GM12878 (cell line): Measurements from ENCODE around the gene SUGP2. TPM values are rescaled to one million over a fixed set of nuclear protein-coding genes. Genes with fewer than 3 reads are reported as not detected.

Source experiments
- ATAC-seq: fragments of 200-7000 bp; cut with Tn5 transposase; 3 replicates; pipeline ENCODE4 v1.9.1; 2020; ENCODE audit warnings: mild to moderate bottlenecking, moderate library complexity
- BruUV-seq: library from RNA; stranded (reverse); fragments of 400-500 nt; replicated peaks from 2 replicates; lab custom pipeline; 2021; lab: Mats Ljungman, UMichigan
- CTCF ChIA-PET: fragments of 300-600 bp; sonication (Branson Sonifier 250); formaldehyde crosslinking; extraction: SDS; loops from one replicate; lab custom pipeline; 2021; ENCODE audit warnings: inconsistent platforms; lab: Yijun Ruan, JAX
- POLR2A ChIA-PET: fragments of 350-600 bp; formaldehyde crosslinking; extraction: SDS; loops from one replicate; lab custom pipeline; 2021; ENCODE audit warnings: inconsistent platforms; lab: Charles Lee
- RAD21 ChIA-PET: fragments of 300-600 bp; sonication (Branson Sonifier 250); formaldehyde crosslinking; loops from one replicate; lab custom pipeline; 2023; ENCODE audit warnings: antibody characterized with exemption; ENCODE audit not compliant: unreplicated experiment; lab: Charles Lee
- SMC1A ChIA-PET: fragments of 300-600 bp; sonication (Branson Sonifier 250); formaldehyde crosslinking; loops from one replicate; lab custom pipeline; 2023; ENCODE audit not compliant: unreplicated experiment, uncharacterized antibody; lab: Charles Lee
- DNase-seq: peaks from one replicate; pipeline ENCODE4 v3.0.0-alpha.2; 2011; ENCODE audit warnings: low read depth, low spot score
- FAIRE-seq: peaks from 3 replicates; lab custom pipeline; 2011; peaks lifted over from hg19 to GRCh38; lab: Jason Lieb, UNC
- H2AFZ ChIP-seq: 2 replicates; pipeline ENCODE4 v1.6.0; 2011; ENCODE audit warnings: low read depth, low read length, control low read depth; ENCODE audit not compliant: control insufficient read depth
- H3K27ac ChIP-seq: 2 replicates; pipeline ENCODE4 v1.5.1; 2011; ENCODE audit warnings: control low read depth; ENCODE audit not compliant: control insufficient read depth, insufficient read depth
- H3K27me3 ChIP-seq, 2 experiments: replicated peaks in 1 of 2; 2 replicates each; pipeline versions ENCODE4 v1.6.0 to v1.6.1; 2011; ENCODE audit warnings: low read length in 1 of 2; ENCODE audit not compliant: control insufficient read depth in 2 of 2, insufficient read depth in 2 of 2
- H3K36me3 ChIP-seq, 2 experiments: 2 replicates each; pipeline ENCODE4 v1.5.1; 2011; ENCODE audit warnings: low read length in 1 of 2; ENCODE audit not compliant: control insufficient read depth in 2 of 2, insufficient read depth in 2 of 2
- H3K4me1 ChIP-seq: 2 replicates; pipeline ENCODE4 v1.6.1; 2011; ENCODE audit warnings: mild to moderate bottlenecking, low read length, moderate library complexity, mixed read lengths; ENCODE audit not compliant: control insufficient read depth, insufficient read depth
- H3K4me2 ChIP-seq: 2 replicates; pipeline ENCODE4 v1.6.0; 2011; ENCODE audit warnings: control low read depth; ENCODE audit not compliant: control insufficient read depth, insufficient read depth
- H3K4me3 ChIP-seq: fragments of 200-600 bp; sonication (generic); 2 replicates; pipeline ENCODE4 v1.5.1; 2016
- H3K79me2 ChIP-seq: 2 replicates; pipeline ENCODE4 v1.6.0; 2011; ENCODE audit warnings: low read length; ENCODE audit not compliant: control insufficient read depth, insufficient read depth
- H3K9ac ChIP-seq: 2 replicates; pipeline ENCODE4 v1.8.0; 2011; ENCODE audit warnings: low read length, control low read depth, mixed read lengths; ENCODE audit not compliant: control insufficient read depth, insufficient read depth
- H3K9me3 ChIP-seq: replicated peaks from 3 replicates; pipeline ENCODE4 v1.5.1; 2011; ENCODE audit warnings: mild to moderate bottlenecking, low read length; ENCODE audit not compliant: control insufficient read depth, insufficient read depth
- H4K20me1 ChIP-seq: 2 replicates; pipeline ENCODE4 v1.6.0; 2011; ENCODE audit not compliant: control insufficient read depth, insufficient read depth
- HDGF ChIP-seq: fragments of 450-650 bp; IDR thresholded peaks from 2 replicates; pipeline ENCODE4 v1.6.1; 2016; ENCODE audit warnings: antibody characterized with exemption
- KLF5 ChIP-seq: fragments of 450-650 bp; IDR thresholded peaks from 2 replicates; pipeline ENCODE4 v1.6.1; 2014; ENCODE audit warnings: mild to moderate bottlenecking; ENCODE audit not compliant: partially characterized antibody
- LARP7 ChIP-seq: fragments of 450-650 bp; IDR thresholded peaks from 2 replicates; pipeline ENCODE4 v1.6.1; 2017; ENCODE audit warnings: mild to moderate bottlenecking
- PAX5 ChIP-seq: IDR thresholded peaks from 2 replicates; pipeline ENCODE4 v1.6.1; 2011; ENCODE audit warnings: low read depth, low read length, borderline replicate concordance
- RFX5 ChIP-seq: IDR thresholded peaks from 2 replicates; pipeline ENCODE4 v1.6.1; 2011; ENCODE audit warnings: low read depth, low read length, improper control_type of control experiment
- WGBS: methylation state at CpG from one replicate; pipeline ENCODE4 v1.1.6; 2016; ENCODE audit warnings: low lambda C conversion rate; ENCODE audit not compliant: insufficient replicate concordance, insufficient coverage; ENCODE audit errors: missing lambda C conversion rate; 5-methylcytosine and 5-hydroxymethylcytosine counted together
- in situ Hi-C: fragments of 300-500 bp; cut with MboI; formaldehyde crosslinking; loops from 9 replicates; pipeline ENCODE4 v1.14.3; 2018; ENCODE audit warnings: mixed read lengths
- intact Hi-C: fragments of 100-400 bp; cut with micrococcal nuclease; formaldehyde crosslinking; loops from one replicate; pipeline ENCODE4 v1.14.2; 2022; ENCODE audit not compliant: unreplicated experiment
- polyA plus RNA-seq, 11 experiments: library from polyadenylated mRNA; depleted of rRNA in 4 of 11; unstranded in 6 of 11; stranded (reverse) in 5 of 11; fragments of >200 nt; fragmentation: Nextera tagmentation in 4 of 11; fragmentation: Illumina TruSeq in 1 of 11; extraction: Ambion mirVana in 4 of 11; extraction: Trizol in 1 of 11; gene quantifications; 1 replicate in 1 of 11; 2 replicates in 10 of 11; pipeline versions ENCODE4 v1.2.1 to v1.2.3, GENCODE V29; 2011 to 2016; ENCODE audit warnings: inconsistent platforms in 2 of 11, missing spikeins in 2 of 11, low read depth in 1 of 11
- total RNA-seq, 4 experiments: library from RNA; depleted of rRNA in 3 of 4; stranded (reverse); fragments of >200 nt in 3 of 4; fragmentation: Illumina TruSeq in 1 of 4; extraction: Trizol in 1 of 4; gene quantifications; 2 replicates each; pipeline versions ENCODE4 v1.2.1 to v1.2.3, GENCODE V29; 2013 to 2021
- TF ChIP-seq, protein P1 (sequence below): fragments of 450-650 bp; IDR thresholded peaks from 2 replicates; pipeline ENCODE4 v1.6.1; 2017; ENCODE audit warnings: mild to moderate bottlenecking, moderate library complexity
- TF ChIP-seq, protein P2 (sequence below): IDR thresholded peaks from 2 replicates; pipeline ENCODE4 v1.6.1; 2011; ENCODE audit warnings: borderline replicate concordance, low read depth, mild to moderate bottlenecking, moderate library complexity, low read length; ENCODE audit not compliant: insufficient read depth, poor library complexity, severe bottlenecking
- TF ChIP-seq, protein P3 (sequence below): IDR thresholded peaks from 2 replicates; pipeline ENCODE4 v1.6.1; 2012; ENCODE audit warnings: low read depth, low read length, improper control_type of control experiment

SUGP2 gene
- total and polyA plus RNA-seq, 10 of the 15 experiments (the other 5 are each of a cell fraction or from before 2014, with no cell fraction given) = 15.0 to 120 (median 57.2) TPM

DNA sequence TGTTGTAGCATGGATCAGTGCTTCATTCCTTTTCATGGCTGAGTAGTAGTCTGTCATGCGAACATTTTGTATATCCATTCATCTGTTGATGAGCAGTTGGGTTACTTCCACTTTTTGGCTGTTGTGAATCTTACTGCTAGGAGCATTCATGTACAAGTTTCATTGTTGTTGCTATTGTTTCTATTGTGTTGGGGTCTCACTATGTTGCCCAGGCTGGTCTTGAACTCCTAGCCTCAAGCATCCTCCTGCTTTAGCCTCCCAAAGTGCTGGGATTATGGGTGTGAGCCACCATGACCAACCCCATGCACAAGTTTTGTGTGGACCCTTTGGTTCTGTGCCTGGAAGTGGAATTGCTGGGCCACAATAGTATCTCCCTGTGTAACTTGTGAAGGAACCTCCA is 46.3 kb upstream of the SUGP2 start (continued):
- TF ChIP-seq, protein P1, sequence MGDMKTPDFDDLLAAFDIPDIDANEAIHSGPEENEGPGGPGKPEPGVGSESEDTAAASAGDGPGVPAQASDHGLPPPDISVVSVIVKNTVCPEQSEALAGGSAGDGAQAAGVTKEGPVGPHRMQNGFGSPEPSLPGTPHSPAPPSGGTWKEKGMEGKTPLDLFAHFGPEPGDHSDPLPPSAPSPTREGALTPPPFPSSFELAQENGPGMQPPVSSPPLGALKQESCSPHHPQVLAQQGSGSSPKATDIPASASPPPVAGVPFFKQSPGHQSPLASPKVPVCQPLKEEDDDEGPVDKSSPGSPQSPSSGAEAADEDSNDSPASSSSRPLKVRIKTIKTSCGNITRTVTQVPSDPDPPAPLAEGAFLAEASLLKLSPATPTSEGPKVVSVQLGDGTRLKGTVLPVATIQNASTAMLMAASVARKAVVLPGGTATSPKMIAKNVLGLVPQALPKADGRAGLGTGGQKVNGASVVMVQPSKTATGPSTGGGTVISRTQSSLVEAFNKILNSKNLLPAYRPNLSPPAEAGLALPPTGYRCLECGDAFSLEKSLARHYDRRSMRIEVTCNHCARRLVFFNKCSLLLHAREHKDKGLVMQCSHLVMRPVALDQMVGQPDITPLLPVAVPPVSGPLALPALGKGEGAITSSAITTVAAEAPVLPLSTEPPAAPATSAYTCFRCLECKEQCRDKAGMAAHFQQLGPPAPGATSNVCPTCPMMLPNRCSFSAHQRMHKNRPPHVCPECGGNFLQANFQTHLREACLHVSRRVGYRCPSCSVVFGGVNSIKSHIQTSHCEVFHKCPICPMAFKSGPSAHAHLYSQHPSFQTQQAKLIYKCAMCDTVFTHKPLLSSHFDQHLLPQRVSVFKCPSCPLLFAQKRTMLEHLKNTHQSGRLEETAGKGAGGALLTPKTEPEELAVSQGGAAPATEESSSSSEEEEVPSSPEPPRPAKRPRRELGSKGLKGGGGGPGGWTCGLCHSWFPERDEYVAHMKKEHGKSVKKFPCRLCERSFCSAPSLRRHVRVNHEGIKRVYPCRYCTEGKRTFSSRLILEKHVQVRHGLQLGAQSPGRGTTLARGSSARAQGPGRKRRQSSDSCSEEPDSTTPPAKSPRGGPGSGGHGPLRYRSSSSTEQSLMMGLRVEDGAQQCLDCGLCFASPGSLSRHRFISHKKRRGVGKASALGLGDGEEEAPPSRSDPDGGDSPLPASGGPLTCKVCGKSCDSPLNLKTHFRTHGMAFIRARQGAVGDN = no peak
- TF ChIP-seq KLF5 = no peak
- TF ChIP-seq PAX5 = no peak

DNA sequence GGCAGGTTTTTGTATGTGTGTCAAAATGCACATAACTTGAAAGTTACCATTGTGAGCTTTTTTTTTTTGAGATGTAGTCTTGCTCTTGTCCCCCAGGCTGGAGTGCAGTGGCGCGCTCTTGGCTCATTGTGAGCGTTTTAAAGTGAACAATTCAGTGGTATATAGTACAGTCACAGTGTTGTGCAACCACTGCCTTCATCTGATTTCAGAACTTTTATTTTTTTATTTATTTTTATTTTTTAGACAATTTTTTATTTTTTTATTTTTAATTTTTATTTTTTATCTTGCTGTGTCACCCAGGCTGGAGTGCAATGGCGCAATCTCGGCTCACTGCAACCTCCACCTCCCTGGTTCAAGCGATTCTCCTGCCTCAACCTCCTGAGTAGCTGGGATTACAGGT is 45.5 kb upstream of the SUGP2 start:
- ChIA-PET SMC1A (no interaction called here), CTCF (interaction anchor here (1.4 kb wide), 1 partner anchor 11 kb away, joined by 3 read pairs; no protein-coding TSS in a partner anchor), POLR2A (no interaction called here), RAD21 (no interaction called here)
- H3K27ac ChIP-seq = no peak overlapping the region
- no peaks in the 10 kb centered on the region for H3K79me2 ChIP-seq
- BruUV-seq = no TSS peak
- no peak overlapping the region for H3K4me2 ChIP-seq
- no peaks in the 10 kb centered on the region; a peak in 2 of 4 replicates for H3K36me3 ChIP-seq
- 95% methylated on average over 6 of the region's 6 CpGs for WGBS
- no peaks in the 10 kb centered on the region for H3K9me3 ChIP-seq
- FAIRE-seq = no peak
- no peak for ATAC-seq
- no peak overlapping the region for H3K9ac ChIP-seq
- TF ChIP-seq RFX5 (no peak), HDGF (no peak), LARP7 (no peak)
- TF ChIP-seq, protein P2, sequence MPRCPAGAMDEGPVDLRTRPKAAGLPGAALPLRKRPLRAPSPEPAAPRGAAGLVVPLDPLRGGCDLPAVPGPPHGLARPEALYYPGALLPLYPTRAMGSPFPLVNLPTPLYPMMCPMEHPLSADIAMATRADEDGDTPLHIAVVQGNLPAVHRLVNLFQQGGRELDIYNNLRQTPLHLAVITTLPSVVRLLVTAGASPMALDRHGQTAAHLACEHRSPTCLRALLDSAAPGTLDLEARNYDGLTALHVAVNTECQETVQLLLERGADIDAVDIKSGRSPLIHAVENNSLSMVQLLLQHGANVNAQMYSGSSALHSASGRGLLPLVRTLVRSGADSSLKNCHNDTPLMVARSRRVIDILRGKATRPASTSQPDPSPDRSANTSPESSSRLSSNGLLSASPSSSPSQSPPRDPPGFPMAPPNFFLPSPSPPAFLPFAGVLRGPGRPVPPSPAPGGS = peak; percentile 30
- TF ChIP-seq, protein P3, sequence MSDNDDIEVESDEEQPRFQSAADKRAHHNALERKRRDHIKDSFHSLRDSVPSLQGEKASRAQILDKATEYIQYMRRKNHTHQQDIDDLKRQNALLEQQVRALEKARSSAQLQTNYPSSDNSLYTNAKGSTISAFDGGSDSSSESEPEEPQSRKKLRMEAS = no peak
- 0 out of 2 replicates have a peak, but pooled peaks cover 3% of the 10 kb centered on the region for H4K20me1 ChIP-seq
- H2AFZ ChIP-seq = no peak overlapping the region
- DNase-seq = no peak
- in situ Hi-C loops (no loop called here), intact Hi-C loops (no loop called here)
- H3K4me1 ChIP-seq = no peaks in the 10 kb centered on the region
- no peaks in the 10 kb centered on the region for H3K27me3 ChIP-seq
- no peak overlapping the region for H3K4me3 ChIP-seq
